ENCODE results near the gene HSPA12A.
A peak's percentile ranks its signal among the peaks of the same experiment; 100 is the strongest.

Gene HSPA12A

DNA sequence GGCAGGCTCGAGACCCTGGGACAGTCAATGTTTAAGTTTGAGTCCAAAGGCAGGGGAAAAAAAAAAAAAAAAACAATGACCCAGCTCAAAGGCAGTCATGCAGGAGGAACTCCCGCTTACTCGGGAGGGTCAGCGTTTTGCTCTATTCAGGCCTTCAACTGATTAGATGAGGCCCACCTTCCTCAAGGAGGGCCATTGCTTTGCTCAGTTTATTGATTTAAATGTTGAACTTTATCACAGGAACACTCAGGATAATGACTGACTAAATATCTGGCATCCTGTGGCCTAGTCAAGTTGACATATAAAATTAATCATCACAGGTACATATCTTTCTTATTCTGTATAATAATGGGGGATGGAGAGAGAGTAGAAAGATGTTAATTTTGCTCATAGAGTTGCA, 52.6 kb downstream of the HSPA12A start:
- no peaks in the 10 kb centered on the region for H3K9me3 ChIP-seq (ENCODE audit: control insufficient read depth, insufficient read depth, low read depth, low read length)
- ChIA-PET POLR2A (no interaction called here), CTCF (interaction anchor here (4.4 kb wide), 1 partner anchor 99 kb away, joined by 27 read pairs; no protein-coding TSS in a partner anchor)
- no peak overlapping the region for H3K4me3 ChIP-seq (ENCODE audit: low read depth, low read length)
- H3K27ac ChIP-seq (ENCODE audit: extremely low read depth, low read depth, low read length) = no peak overlapping the region
- H3K36me3 ChIP-seq (ENCODE audit: control insufficient read depth in 2 of 2, insufficient read depth in 1 of 2, low read length in 2 of 2) = peaks cover 0 to 20% of the 10 kb centered on the region in 2 experiments; a peak in 1 of 3 replicates
- no peaks in the 10 kb centered on the region for H3K4me1 ChIP-seq (ENCODE audit: control insufficient read depth, insufficient read depth, low read length)
- TF ChIP-seq ZFP37 (tag by site-specific recombination; IDR thresholded peaks at IDR 0.05) (no peak), ZBTB49 (tag by site-specific recombination; IDR thresholded peaks at IDR 0.05; ENCODE audit: low read depth) (no peak), ZNF585B (tag by site-specific recombination; IDR thresholded peaks at IDR 0.05) (no peak), GLIS1 (tag by site-specific recombination; IDR thresholded peaks at IDR 0.05) (no peak), ZNF629 (tag by site-specific recombination; IDR thresholded peaks at IDR 0.05) (no peak), ZNF10 (tag by site-specific recombination; IDR thresholded peaks at IDR 0.05) (peak; percentile 99)
- TF ChIP-seq, protein P1, sequence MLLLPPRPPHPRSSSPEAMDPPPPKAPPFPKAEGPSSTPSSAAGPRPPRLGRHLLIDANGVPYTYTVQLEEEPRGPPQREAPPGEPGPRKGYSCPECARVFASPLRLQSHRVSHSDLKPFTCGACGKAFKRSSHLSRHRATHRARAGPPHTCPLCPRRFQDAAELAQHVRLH (tag by site-specific recombination; IDR thresholded peaks at IDR 0.05) = no peak

GRCh38 chr10:116688741-116689495, 53.4 kb downstream of the HSPA12A start:
- TF ChIP-seq HOXC10 (CRISPR knock-in tag; IDR thresholded peaks at IDR 0.05) (no peak), HIC1 (tag by site-specific recombination; IDR thresholded peaks at IDR 0.05) (no peak), ZNF555 (tag by site-specific recombination; conservative IDR thresholded peaks at IDR 0.05) (no peak), FEZF1 (tag by site-specific recombination; IDR thresholded peaks at IDR 0.05) (no peak), ZNF274 (IDR thresholded peaks at IDR 0.05; ENCODE audit: low read length) (no peak), ZNF274 (tag by site-specific recombination; IDR thresholded peaks at IDR 0.05; ENCODE audit: borderline replicate concordance) (no peak), ZNF48 (tag by site-specific recombination; IDR thresholded peaks at IDR 0.05) (no peak), ZNF777 (tag by site-specific recombination; IDR thresholded peaks at IDR 0.05; ENCODE audit: borderline replicate concordance) (no peak), ZNF280D (tag by site-specific recombination; IDR thresholded peaks at IDR 0.05) (no peak)
- TF ChIP-seq, protein P1 (tag by site-specific recombination; IDR thresholded peaks at IDR 0.05) = no peak
- TF ChIP-seq, protein P2, sequence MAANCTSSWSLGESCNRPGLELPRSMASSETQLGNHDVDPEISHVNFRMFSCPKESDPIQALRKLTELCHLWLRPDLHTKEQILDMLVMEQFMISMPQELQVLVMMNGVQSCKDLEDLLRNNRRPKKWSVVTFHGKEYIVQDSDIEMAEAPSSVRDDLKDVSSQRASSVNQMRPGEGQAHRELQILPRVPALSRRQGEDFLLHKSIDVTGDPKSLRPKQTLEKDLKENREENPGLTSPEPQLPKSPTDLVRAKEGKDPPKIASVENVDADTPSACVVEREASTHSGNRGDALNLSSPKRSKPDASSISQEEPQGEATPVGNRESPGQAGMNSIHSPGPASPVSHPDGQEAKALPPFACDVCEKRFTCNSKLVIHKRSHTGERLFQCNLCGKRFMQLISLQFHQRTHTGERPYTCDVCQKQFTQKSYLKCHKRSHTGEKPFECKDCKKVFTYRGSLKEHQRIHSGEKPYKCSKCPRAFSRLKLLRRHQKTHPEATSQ (tag by site-specific recombination; IDR thresholded peaks at IDR 0.05) = no peak
- POLR2A ChIA-PET = no interaction called here
- Histone ChIP-seq H3K36me3 (ENCODE audit: control insufficient read depth in 2 of 2, insufficient read depth in 1 of 2, low read length in 2 of 2) (peaks cover 0 to 20% of the 10 kb centered on the region in 2 experiments; a peak in 1 of 3 replicates), H3K4me1 (ENCODE audit: control insufficient read depth, insufficient read depth, low read length) (no peaks in the 10 kb centered on the region), H3K4me3 (ENCODE audit: low read depth, low read length) (no peak overlapping the region), H3K9me3 (ENCODE audit: control insufficient read depth, insufficient read depth, low read depth, low read length) (no peaks in the 10 kb centered on the region), H3K27ac (ENCODE audit: extremely low read depth, low read depth, low read length) (no peak overlapping the region)
- CTCF ChIA-PET = interaction anchor here (0.9 to 4.4 kb wide), 3 partner anchors 11 to 486 kb away, joined by 3 to 27 read pairs (median 8); no protein-coding TSS in a partner anchor

Measured in HEK293 (cell line).